Measurements from ENCODE around the gene ARPC5.
A peak's percentile ranks its signal among the peaks of the same experiment; 100 is the strongest.
"Not testable (repeated sequence)": the region's sequence is repeated elsewhere in the genome, so short reads cannot be mapped to it uniquely, and the experiment has no call there.

Gene ARPC5

GRCh38 chr1:183635606-183636333 is at the start of gene ARPC5:
ARPC5 (minus strand) TSS chr1:183635783; CDS start chr1:183635659, 124 bp downstream.
- DNase-seq: peak; percentile 96 to 97

- DNase-seq: peak; percentile 6 to 21
These were observed 49.6 kb upstream of the ARPC5 start for GRCh38 chr1:183685112-183685713.

- not testable (repeated sequence) for DNase-seq
These were observed 43.8 kb upstream of the ARPC5 start for GRCh38 chr1:183679363-183679762.

- DNase-seq: no peak
These were observed 43.2 kb upstream of the ARPC5 start for GRCh38 chr1:183678819-183679218.

- no peak for DNase-seq
These were observed 41.1 kb upstream of the ARPC5 start for GRCh38 chr1:183676586-183677189.

- no peak for DNase-seq
These were observed 40.5 kb upstream of the ARPC5 start for GRCh38 chr1:183675883-183676585.

- no peak for DNase-seq
These were observed 39.8 kb upstream of the ARPC5 start for GRCh38 chr1:183675381-183675780.

GRCh38 chr1:183674886-183675285 is 39.3 kb upstream of the ARPC5 start:
- no peak for DNase-seq

- DNase-seq: no peak
These were observed 38.8 kb upstream of the ARPC5 start for GRCh38 chr1:183674339-183674738.

- no peak for DNase-seq
These were observed 38.2 kb upstream of the ARPC5 start for GRCh38 chr1:183673605-183674323.

GRCh38 chr1:183670169-183670568 is 34.6 kb upstream of the ARPC5 start:
- no peak for DNase-seq

GRCh38 chr1:183656355-183656754 is 20.8 kb upstream of the ARPC5 start:
- no peak for DNase-seq

GRCh38 chr1:183655562-183656075 is 20.0 kb upstream of the ARPC5 start:
- DNase-seq: peak; percentile 81 to 84

GRCh38 chr1:183654706-183655105 is 19.1 kb upstream of the ARPC5 start:
- no peak for DNase-seq

GRCh38 chr1:183653876-183654451 is 18.4 kb upstream of the ARPC5 start:
- no peak for DNase-seq

GRCh38 chr1:183653462-183653794 is 17.8 kb upstream of the ARPC5 start:
- no peak for DNase-seq

- no peak for DNase-seq
These were observed 17.2 kb upstream of the ARPC5 start, which contains the start of gene APOBEC4 for GRCh38 chr1:183652547-183653461. APOBEC4 (minus strand) TSS chr1:183653316; CDS start chr1:183648781, 4,535 bp downstream.

GRCh38 chr1:183652107-183652506 is 16.5 kb upstream of the ARPC5 start:
- no peak for DNase-seq

GRCh38 chr1:183651612-183652011 is 16.0 kb upstream of the ARPC5 start:
- DNase-seq: no peak

GRCh38 chr1:183648042-183648441 is 12.5 kb upstream of the ARPC5 start:
- no peak for DNase-seq

GRCh38 chr1:183646776-183647175 is 11.2 kb upstream of the ARPC5 start:
- DNase-seq: no peak
